Endodermal cell (in vitro differentiated cells): ENCODE data around the gene SLC35B3. TPM values are rescaled to one million over a fixed set of nuclear protein-coding genes. Genes with fewer than 3 reads are reported as not detected.
A peak's percentile ranks its signal among the peaks of the same experiment; 100 is the strongest.
"Not testable (repeated sequence)": the region's sequence is repeated elsewhere in the genome, so short reads cannot be mapped to it uniquely, and the experiment has no call there.

Experiments
- DNase-seq: peaks from one replicate; pipeline ENCODE4 v3.0.0-alpha.2; 2017
- H3K27ac ChIP-seq: 2 replicates; pipeline ENCODE4 v1.5.1; 2013; ENCODE audit warnings: mild to moderate bottlenecking, low read depth, low read length, moderate library complexity
- H3K27me3 ChIP-seq: 2 replicates; pipeline ENCODE4 v1.6.1; 2013; ENCODE audit warnings: mild to moderate bottlenecking, low read length, moderate library complexity; ENCODE audit not compliant: insufficient read depth, control insufficient read depth, poor library complexity, severe bottlenecking
- H3K36me3 ChIP-seq: 2 replicates; pipeline ENCODE4 v1.7.0; 2013; ENCODE audit warnings: mild to moderate bottlenecking, low read length, moderate library complexity; ENCODE audit not compliant: control insufficient read depth, insufficient read depth
- H3K4me1 ChIP-seq: one replicate; pipeline ENCODE4 v1.7.0; 2013; ENCODE audit warnings: low read length; ENCODE audit not compliant: control insufficient read depth, insufficient read depth
- H3K4me3 ChIP-seq: 2 replicates; pipeline ENCODE4 v1.5.1; 2013; ENCODE audit warnings: mild to moderate bottlenecking, low read length, moderate library complexity
- H3K9ac ChIP-seq: 2 replicates; pipeline ENCODE4 v1.6.1; 2013; ENCODE audit warnings: mild to moderate bottlenecking, low read length, moderate library complexity; ENCODE audit not compliant: poor library complexity, severe bottlenecking; ENCODE audit errors: extremely low read depth
- H3K9me3 ChIP-seq: 2 replicates; pipeline ENCODE4 v1.6.1; 2013; ENCODE audit warnings: mild to moderate bottlenecking, low read length, moderate library complexity; ENCODE audit not compliant: control insufficient read depth
- H3K27ac Mint-ChIP-seq: 2 replicates; pipeline ENCODE4 v1.8.0; 2020; ENCODE audit warnings: mixed read lengths
- H3K27me3 Mint-ChIP-seq: 2 replicates; pipeline ENCODE4 v1.8.0; 2021; ENCODE audit warnings: mild to moderate bottlenecking, mixed read lengths; ENCODE audit not compliant: insufficient read depth
- H3K36me3 Mint-ChIP-seq: 2 replicates; pipeline ENCODE4 v1.8.0; 2020; ENCODE audit warnings: low read depth, mixed read lengths
- H3K4me1 Mint-ChIP-seq: 2 replicates; pipeline ENCODE4 v1.8.0; 2020; ENCODE audit warnings: mixed read lengths
- H3K4me3 Mint-ChIP-seq: 2 replicates; pipeline ENCODE4 v1.8.0; 2020; ENCODE audit warnings: mild to moderate bottlenecking, moderate library complexity, mixed read lengths
- H3K9me3 Mint-ChIP-seq: 2 replicates; pipeline ENCODE4 v1.8.0; 2020; ENCODE audit warnings: mild to moderate bottlenecking, mixed read lengths
- WGBS, 2 experiments: methylation state at CpG; one replicate each; pipeline versions ENCODE4 v1.1.5 to v1.1.7; 2013; ENCODE audit warnings: missing lambda C conversion rate in 2 of 2, mixed read lengths in 1 of 2; ENCODE audit not compliant: insufficient coverage in 1 of 2, insufficient read length in 1 of 2; 5-methylcytosine and 5-hydroxymethylcytosine counted together
- total RNA-seq, 2 donors: library from RNA; stranded (reverse); fragmentation: NEBNext Ultra II Directional in 1 of 2; extraction: Animal tissue kit (Norgen Biotek cat#: 25700) in 1 of 2; gene quantifications; 2 replicates in 1 of 2; 3 replicates in 1 of 2; pipeline ENCODE4 v1.2.1, GENCODE V29; 2021
- TF ChIP-seq, protein P1 (sequence below): fragments of 200-600 bp; sonication (generic); conservative IDR thresholded peaks from 2 replicates; pipeline ENCODE4 v1.5.0; 2021; ENCODE audit warnings: antibody characterized with exemption, mild to moderate bottlenecking

Gene SLC35B3
- total RNA-seq, 2 donors from 2014 or later = 11.4 to 11.9 TPM

DNA sequence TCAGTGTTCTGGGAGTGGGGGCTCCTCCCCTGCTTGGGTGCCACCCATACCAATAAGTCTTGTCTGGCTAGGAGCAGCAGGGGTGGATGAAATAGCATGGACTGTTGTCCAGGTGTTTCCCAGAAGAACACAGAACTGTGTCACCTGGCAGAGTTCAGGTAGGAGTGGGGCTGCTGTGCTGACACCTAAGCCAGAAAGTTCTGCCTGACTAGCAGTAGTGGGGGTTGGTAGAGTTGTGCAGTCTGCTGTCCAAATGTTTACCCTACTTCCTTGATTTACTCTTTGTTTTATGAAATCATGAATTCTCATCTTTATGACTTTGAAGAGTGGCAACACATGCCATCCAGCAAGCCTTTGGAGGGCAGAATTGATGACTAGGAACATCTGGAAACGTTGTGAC is 27.3 kb upstream of the SLC35B3 start:
- no peak for DNase-seq
- Mint-ChIP-seq H3K4me1 (peaks cover 5% of the 10 kb centered on the region), H3K27ac (no peak overlapping the region), H3K4me3 (no peak overlapping the region), H3K27me3 (no peaks in the 10 kb centered on the region), H3K9me3 (no peaks in the 10 kb centered on the region), H3K36me3 (no peaks in the 10 kb centered on the region)
- Histone ChIP-seq H3K36me3 (no peaks in the 10 kb centered on the region), H3K9me3 (no peaks in the 10 kb centered on the region), H3K4me1 (no peaks in the 10 kb centered on the region), H3K27ac (no peak overlapping the region), H3K4me3 (no peak overlapping the region), H3K27me3 (no peaks in the 10 kb centered on the region), H3K9ac (no peak overlapping the region)
- TF ChIP-seq, protein P1, sequence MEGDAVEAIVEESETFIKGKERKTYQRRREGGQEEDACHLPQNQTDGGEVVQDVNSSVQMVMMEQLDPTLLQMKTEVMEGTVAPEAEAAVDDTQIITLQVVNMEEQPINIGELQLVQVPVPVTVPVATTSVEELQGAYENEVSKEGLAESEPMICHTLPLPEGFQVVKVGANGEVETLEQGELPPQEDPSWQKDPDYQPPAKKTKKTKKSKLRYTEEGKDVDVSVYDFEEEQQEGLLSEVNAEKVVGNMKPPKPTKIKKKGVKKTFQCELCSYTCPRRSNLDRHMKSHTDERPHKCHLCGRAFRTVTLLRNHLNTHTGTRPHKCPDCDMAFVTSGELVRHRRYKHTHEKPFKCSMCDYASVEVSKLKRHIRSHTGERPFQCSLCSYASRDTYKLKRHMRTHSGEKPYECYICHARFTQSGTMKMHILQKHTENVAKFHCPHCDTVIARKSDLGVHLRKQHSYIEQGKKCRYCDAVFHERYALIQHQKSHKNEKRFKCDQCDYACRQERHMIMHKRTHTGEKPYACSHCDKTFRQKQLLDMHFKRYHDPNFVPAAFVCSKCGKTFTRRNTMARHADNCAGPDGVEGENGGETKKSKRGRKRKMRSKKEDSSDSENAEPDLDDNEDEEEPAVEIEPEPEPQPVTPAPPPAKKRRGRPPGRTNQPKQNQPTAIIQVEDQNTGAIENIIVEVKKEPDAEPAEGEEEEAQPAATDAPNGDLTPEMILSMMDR = no peak
- 87% methylated on average over 1 of the region's 1 CpG; no CpG with 5 or more reads in 1 of the 2 experiments for WGBS, 2 experiments

GRCh38 chr6:8462169-8462568 is 26.8 kb upstream of the SLC35B3 start:
- Histone ChIP-seq H3K4me1 (no peaks in the 10 kb centered on the region), H3K27ac (no peak overlapping the region), H3K36me3 (no peaks in the 10 kb centered on the region), H3K4me3 (no peak overlapping the region), H3K27me3 (no peaks in the 10 kb centered on the region), H3K9ac (no peak overlapping the region), H3K9me3 (no peaks in the 10 kb centered on the region)
- H3K4me3 Mint-ChIP-seq = no peak overlapping the region
- H3K9me3 Mint-ChIP-seq = no peaks in the 10 kb centered on the region
- H3K27me3 Mint-ChIP-seq = no peaks in the 10 kb centered on the region
- no peaks in the 10 kb centered on the region for H3K36me3 Mint-ChIP-seq
- H3K27ac Mint-ChIP-seq = no peak overlapping the region
- whole genome bisulfite sequencing, 2 experiments = 97% methylated on average over 3 of the region's 3 CpGs; no CpG with 5 or more reads in 1 of the 2 experiments
- TF ChIP-seq, protein P1 = no peak
- peaks cover 2% of the 10 kb centered on the region for H3K4me1 Mint-ChIP-seq
- no peak for DNase-seq

DNA sequence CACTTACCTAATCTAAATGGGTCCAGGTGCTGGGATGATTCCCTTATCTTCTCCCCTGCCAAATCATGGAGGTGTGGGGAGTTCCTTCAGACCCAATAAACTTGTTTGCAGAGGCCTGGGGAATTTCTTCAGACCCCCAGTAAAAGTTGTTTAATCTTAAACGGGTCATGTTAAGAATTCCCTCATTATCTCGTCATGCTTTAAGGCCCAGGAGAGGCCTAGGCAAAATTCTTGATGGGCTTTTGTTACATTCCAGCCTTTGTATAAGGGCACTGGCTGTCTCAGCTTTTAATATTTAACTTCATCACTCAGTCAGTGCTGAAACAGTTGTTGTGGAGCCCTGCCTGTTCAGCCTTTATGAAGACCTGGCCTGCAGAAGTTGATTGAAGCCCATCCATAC is 11.0 kb upstream of the SLC35B3 start:
- H3K27me3 Mint-ChIP-seq = no peaks in the 10 kb centered on the region
- Histone ChIP-seq H3K9me3 (no peaks in the 10 kb centered on the region), H3K4me3 (no peak overlapping the region), H3K27me3 (no peaks in the 10 kb centered on the region), H3K36me3 (no peaks in the 10 kb centered on the region), H3K27ac (no peak overlapping the region), H3K4me1 (peaks cover 9% of the 10 kb centered on the region), H3K9ac (no peak overlapping the region)
- H3K27ac Mint-ChIP-seq = peak overlapping the region; percentile 52
- no peak for DNase-seq
- no peaks in the 10 kb centered on the region for H3K36me3 Mint-ChIP-seq
- no peak overlapping the region for H3K4me3 Mint-ChIP-seq
- 65 to 84% methylated on average over 2 of the region's 2 CpGs for WGBS, 2 experiments
- H3K4me1 Mint-ChIP-seq = peaks cover 7% of the 10 kb centered on the region
- TF ChIP-seq, protein P1 = no peak
- H3K9me3 Mint-ChIP-seq = no peaks in the 10 kb centered on the region

DNA sequence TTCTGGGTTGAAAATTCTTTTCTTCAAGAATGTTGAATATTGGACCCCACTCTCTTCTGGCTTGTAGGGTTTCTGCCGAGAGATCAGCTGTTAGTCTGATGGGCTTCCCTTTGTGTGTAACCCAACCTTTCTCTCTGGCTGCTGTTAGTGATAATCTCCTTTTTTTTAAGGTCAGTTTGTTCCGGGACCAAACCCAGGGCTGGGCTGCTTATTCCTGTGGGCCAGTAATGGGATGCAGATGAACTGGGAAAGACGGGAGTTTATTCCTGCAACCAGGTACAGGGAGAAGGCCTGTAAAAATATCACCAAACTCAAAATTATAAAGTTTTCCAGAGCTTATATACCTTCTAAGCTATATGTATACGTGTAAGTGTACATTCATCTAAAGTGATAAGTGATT is 10.6 kb upstream of the SLC35B3 start:
- H3K9me3 Mint-ChIP-seq, H3K4me3 ChIP-seq, H3K9me3 ChIP-seq, H3K4me1 Mint-ChIP-seq, DNase-seq, H3K4me1 ChIP-seq, H3K27ac ChIP-seq, H3K27me3 ChIP-seq, H3K36me3 ChIP-seq, H3K4me3 Mint-ChIP-seq, H3K36me3 Mint-ChIP-seq, H3K9ac ChIP-seq, H3K27me3 Mint-ChIP-seq, H3K27ac Mint-ChIP-seq: not testable (repeated sequence)
- WGBS, 2 experiments = 73% methylated on average over 4 of the region's 4 CpGs; no CpG with 5 or more reads in 1 of the 2 experiments
